HG03565 (cell line): ENCODE measurements around the gene OR51L1.

ENCODE experiments used
- ATAC-seq: cut with Tn5 transposase; IDR thresholded peaks from one replicate; pipeline ENCODE4 v1.9.1; 2021; ENCODE audit warnings: mild to moderate bottlenecking, moderate library complexity; ENCODE audit not compliant: unreplicated experiment

OR51L1 gene

DNA sequence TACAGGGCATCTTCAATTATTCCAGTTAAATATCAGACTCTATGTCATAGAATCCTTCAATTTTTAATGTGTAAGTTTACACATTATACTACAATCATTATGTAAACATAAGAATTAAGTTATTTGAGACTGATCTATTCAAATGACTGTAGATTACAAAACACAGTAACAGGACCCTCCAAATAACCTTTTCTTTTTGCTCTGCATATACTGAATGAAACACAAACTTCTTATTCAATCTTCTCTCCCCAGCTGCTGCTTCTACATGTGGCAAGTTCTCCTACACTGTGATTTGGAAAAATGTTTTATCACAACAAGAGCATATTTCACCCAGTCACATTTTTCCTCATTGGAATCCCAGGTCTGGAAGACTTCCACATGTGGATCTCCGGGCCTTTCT is 51.6 kb downstream of the OR51L1 start, which contains the start of gene OR52J3:
TSS of gene OR52J3 (plus strand) at position 301 of the 400 bp plus-strand sequence. CDS start at position 301, 0 bp downstream.
- no peak for ATAC-seq

DNA sequence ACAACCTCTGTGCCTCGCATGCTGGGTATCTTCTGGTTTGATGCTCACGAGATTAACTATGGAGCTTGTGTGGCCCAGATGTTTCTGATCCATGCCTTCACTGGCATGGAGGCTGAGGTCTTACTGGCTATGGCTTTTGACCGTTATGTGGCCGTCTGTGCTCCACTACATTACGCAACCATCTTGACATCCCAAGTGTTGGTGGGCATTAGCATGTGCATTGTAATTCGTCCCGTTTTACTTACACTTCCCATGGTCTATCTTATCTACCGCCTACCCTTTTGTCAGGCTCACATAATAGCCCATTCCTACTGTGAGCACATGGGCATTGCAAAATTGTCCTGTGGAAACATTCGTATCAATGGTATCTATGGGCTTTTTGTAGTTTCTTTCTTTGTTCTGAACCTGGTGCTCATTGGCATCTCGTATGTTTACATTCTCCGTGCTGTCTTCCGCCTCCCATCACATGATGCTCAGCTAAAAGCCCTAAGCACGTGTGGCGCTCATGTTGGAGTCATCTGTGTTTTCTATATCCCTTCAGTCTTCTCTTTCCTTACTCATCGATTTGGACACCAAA is 52.2 kb downstream of the OR51L1 start:
- no peak for ATAC-seq
